HG03103 (cell line): ENCODE data around the gene C10orf67.
"Not testable (repeated sequence)": the region's sequence is repeated elsewhere in the genome, so short reads cannot be mapped to it uniquely, and the experiment has no call there.

Experiments used
- ATAC-seq: cut with Tn5 transposase; IDR thresholded peaks from one replicate; pipeline ENCODE4 v1.9.1; 2021; ENCODE audit warnings: low read depth; ENCODE audit not compliant: unreplicated experiment

The C10orf67 gene

GRCh38 chr10:23344241-23344841, at the start of gene C10orf67:
Gene C10orf67, minus strand, starts transcription at chr10:23344797. Its CDS starts 23 bp downstream, at chr10:23344774.
- no peak for ATAC-seq

GRCh38 chr10:23391821-23392220, 47.2 kb upstream of the C10orf67 start:
- ATAC-seq: no peak

- no peak for ATAC-seq
Measured at GRCh38 chr10:23390809-23391208, 46.2 kb upstream of the C10orf67 start.

- not testable (repeated sequence) for ATAC-seq
Measured at GRCh38 chr10:23390408-23390807, 45.8 kb upstream of the C10orf67 start.

GRCh38 chr10:23387516-23387915, 42.9 kb upstream of the C10orf67 start:
- not testable (repeated sequence) for ATAC-seq

GRCh38 chr10:23386052-23386451, 41.5 kb upstream of the C10orf67 start:
- ATAC-seq: no peak

- ATAC-seq: no peak
Measured at GRCh38 chr10:23384364-23384763, 39.8 kb upstream of the C10orf67 start.

GRCh38 chr10:23383637-23384036, 39.0 kb upstream of the C10orf67 start:
- ATAC-seq: no peak

- no peak for ATAC-seq
Measured at GRCh38 chr10:23381298-23382040, 36.9 kb upstream of the C10orf67 start.

- no peak for ATAC-seq
Measured at GRCh38 chr10:23379686-23380085, 35.1 kb upstream of the C10orf67 start.

GRCh38 chr10:23376229-23376655, 31.6 kb upstream of the C10orf67 start:
- ATAC-seq: no peak

- ATAC-seq: no peak
Measured at GRCh38 chr10:23375366-23375765, 30.8 kb upstream of the C10orf67 start.

GRCh38 chr10:23373156-23373555, 28.6 kb upstream of the C10orf67 start:
- ATAC-seq: no peak

- no peak for ATAC-seq
Measured at GRCh38 chr10:23371073-23371472, 26.5 kb upstream of the C10orf67 start.

- ATAC-seq: no peak
Measured at GRCh38 chr10:23370106-23370505, 25.5 kb upstream of the C10orf67 start.

- ATAC-seq: peak; percentile 58
Measured at GRCh38 chr10:23368816-23369640, 24.4 kb upstream of the C10orf67 start.

- ATAC-seq: no peak
Measured at GRCh38 chr10:23367896-23368595, 23.4 kb upstream of the C10orf67 start.

GRCh38 chr10:23365417-23366030, 20.9 kb upstream of the C10orf67 start:
- peak; percentile 28 for ATAC-seq

GRCh38 chr10:23364378-23364777, 19.8 kb upstream of the C10orf67 start:
- no peak for ATAC-seq

- no peak for ATAC-seq
Measured at GRCh38 chr10:23363793-23364135, 19.2 kb upstream of the C10orf67 start.
